Activated effector memory CD4-positive, alpha-beta T cell treated with anti-CD3 and anti-CD28 coated beads, Interleukin-2, amount 50 U/mL, for 16 hours (primary cell): ENCODE results near the gene TMEM185B.
"Not testable (repeated sequence)": the region's sequence is repeated elsewhere in the genome, so short reads cannot be mapped to it uniquely, and the experiment has no call there.

Experiments
- DNase-seq: peaks from one replicate; pipeline ENCODE4 v3.0.0-alpha.2; 2020

TMEM185B gene

DNA sequence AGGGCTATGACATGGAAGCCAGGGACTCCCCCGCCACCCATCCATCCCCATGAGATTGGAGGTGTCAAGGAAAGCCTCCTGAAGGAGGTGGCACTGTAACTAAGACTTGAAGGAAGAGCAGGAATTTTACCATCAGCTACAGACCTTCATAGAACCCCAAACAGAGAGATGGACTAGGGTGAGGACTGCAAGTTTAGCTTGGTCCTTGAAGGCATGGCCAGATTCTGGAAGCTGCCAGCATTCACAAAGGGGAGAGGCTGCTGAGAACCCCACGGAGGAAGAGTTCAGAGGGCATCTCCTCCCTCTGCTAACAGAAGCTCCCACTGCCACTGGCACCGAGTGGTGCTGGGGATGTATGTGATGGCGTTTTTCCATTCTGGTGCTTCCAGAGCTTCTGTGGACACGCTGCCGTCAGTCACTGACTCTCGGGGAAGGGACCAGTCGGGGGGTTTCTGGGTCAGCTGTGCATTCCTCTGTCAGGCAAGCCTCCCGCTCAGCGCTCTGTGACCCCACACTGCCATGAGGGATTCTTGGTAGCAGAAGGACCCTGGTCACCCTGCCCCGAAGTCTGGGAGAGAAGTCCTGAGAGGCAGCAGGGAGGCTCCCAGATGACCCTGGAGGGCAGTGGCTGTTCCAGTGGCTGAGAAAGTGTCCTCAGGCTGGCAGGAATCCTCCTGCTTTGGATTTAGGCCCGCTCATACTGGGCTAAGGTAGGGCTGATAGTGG lies 18.1 kb downstream of the TMEM185B start:
- DNase-seq = no peak

DNA sequence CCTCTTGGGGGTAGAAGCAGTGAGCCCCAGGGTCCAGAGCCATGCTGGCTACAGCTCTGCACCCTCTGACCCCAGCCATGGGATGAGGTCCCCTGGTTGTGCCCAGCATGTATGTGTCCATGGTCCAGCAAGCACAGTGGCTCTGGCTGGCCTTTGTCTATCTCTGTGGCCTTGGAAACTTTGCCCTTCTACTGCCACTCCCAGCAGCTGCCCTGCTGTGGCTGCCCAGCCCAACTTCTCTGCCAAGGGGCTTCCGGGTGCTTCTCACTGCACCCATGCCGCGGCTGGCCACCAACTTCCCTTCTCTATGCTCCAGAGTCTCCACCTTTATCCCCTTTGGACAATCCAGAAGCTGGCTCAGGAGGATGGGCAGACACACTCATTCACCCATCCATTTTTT lies 18.8 kb downstream of the TMEM185B start:
- DNase-seq = no peak

GRCh38 chr2:120204022-120204405 lies 19.2 kb downstream of the TMEM185B start:
- DNase-seq = no peak

- DNase-seq = no peak
These were observed 19.8 kb downstream of the TMEM185B start for GRCh38 chr2:120203251-120204021.

GRCh38 chr2:120199817-120200459 lies 23.3 kb downstream of the TMEM185B start:
- not testable (repeated sequence) for DNase-seq

- DNase-seq = no peak
These were observed 27.6 kb downstream of the TMEM185B start for GRCh38 chr2:120195553-120195952.

DNA sequence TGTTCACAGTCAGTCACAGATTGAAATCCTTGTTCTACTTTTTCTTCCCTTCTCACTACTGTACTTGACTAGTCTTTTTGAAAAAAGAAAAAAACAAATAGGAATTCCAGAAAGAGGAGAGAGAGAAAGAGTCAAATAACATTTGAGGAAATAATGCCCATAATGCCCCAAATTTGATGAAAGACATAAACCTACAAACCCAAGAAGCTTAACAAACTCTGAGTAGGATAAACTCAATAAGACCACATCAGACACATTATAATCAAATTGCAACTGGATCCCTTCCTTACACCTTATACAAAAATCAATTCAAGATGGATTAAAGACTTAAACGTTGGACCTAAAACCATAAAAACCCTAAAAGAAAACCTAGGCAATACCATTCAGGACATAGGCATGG lies 30.9 kb downstream of the TMEM185B start:
- DNase-seq = no peak

DNA sequence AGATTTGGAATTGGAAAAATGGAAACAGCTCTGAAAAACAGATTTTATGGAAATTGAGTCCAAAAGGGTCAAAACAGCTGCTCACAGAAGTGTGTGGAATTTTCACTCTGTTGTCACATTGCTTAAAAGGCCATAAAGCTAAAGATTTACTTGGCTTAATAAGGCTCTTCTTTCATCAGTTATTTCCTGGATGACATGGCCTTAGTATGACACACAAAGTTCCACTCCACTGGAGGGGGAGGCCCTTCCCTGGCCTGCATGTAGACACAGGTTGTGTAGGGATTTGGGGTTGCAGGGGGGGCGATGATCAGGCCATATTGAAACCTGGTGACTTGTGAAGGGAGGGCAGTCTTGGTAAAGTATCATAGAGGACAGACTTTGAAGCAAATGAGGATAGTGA lies 34.0 kb downstream of the TMEM185B start:
- DNase-seq = no peak

- no peak for DNase-seq
These were observed 41.1 kb downstream of the TMEM185B start for GRCh38 chr2:120182019-120182560.

GRCh38 chr2:120180066-120180465 lies 43.1 kb downstream of the TMEM185B start:
- DNase-seq = no peak

DNA sequence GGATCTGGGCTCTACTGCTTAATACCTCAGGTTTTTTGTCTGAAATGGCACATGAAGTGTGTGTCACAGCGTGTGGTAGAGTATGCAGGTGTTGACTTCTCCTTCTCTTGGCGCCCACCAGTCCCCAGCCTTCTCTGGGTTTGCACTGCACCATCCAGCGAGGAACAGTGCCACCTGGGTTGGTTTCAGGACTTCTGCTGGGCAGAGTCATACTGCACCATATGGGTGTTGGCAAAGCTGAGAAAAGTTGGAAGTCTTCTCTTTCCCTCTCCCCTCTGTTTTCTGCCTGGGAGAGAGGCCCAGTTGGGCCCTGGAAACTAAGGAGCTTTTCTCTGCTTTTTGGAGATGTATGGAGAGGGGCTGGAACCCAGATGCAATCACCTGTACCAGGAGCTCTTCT lies 43.8 kb downstream of the TMEM185B start:
- DNase-seq = no peak

GRCh38 chr2:120177973-120178372 lies 45.2 kb downstream of the TMEM185B start:
- no peak for DNase-seq

GRCh38 chr2:120177001-120177621 lies 46.1 kb downstream of the TMEM185B start:
- peak; percentile 91 for DNase-seq

GRCh38 chr2:120176526-120176925 lies 46.7 kb downstream of the TMEM185B start:
- no peak for DNase-seq

DNA sequence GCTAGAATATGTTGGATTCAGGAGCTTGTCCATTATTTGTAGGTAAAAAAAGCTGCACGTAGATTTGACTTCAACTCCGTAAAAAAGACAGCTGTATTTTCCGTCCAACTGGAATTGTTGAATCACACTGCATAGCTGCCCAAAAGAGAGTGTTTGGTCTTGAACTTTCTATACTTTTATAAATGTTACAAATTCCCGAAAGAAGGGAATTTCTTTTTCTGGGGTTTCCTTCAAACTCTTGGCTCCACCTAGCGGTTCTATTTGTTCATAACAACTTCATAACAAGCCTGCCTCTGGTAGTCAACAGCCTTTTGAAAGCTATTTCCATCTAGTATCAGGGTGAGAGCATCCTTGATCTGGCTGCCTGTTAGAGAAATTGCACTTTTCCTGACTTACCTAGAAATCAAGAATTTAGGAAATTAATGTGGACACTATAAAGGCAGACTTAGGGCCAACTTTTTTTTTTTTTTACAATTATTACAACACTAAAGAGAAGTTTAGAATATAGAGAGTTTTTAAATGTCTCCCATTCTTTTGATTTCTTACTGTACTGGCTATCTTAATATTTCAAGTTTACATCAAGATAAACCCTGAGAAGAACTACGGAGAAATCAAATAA lies 48.1 kb downstream of the TMEM185B start:
- no peak for DNase-seq
